HK-2 (cell line): ENCODE data around the gene TRHDE.

Source experiments
- DNase-seq: peaks from one replicate; pipeline ENCODE4 v3.0.0-alpha.2; 2018; ENCODE audit not compliant: unreplicated experiment

Gene TRHDE

GRCh38 chr12:72272091-72272661 is at the start of gene TRHDE:
TRHDE (plus strand) TSS chr12:72272370; CDS start chr12:72272644, 274 bp downstream.
- peak; percentile 57 for DNase-seq

- DNase-seq = no peak
Observed at GRCh38 chr12:72226510-72226909, 45.7 kb upstream of the TRHDE start.

GRCh38 chr12:72228424-72228823 is 43.7 kb upstream of the TRHDE start:
- DNase-seq = no peak

- DNase-seq = no peak
Observed at GRCh38 chr12:72230589-72230988, 41.6 kb upstream of the TRHDE start.

- DNase-seq = no peak
Observed at GRCh38 chr12:72234886-72235285, 37.3 kb upstream of the TRHDE start.

- no peak for DNase-seq
Observed at GRCh38 chr12:72236071-72236705, 36.0 kb upstream of the TRHDE start.

GRCh38 chr12:72241552-72241951 is 30.6 kb upstream of the TRHDE start:
- no peak for DNase-seq

GRCh38 chr12:72242946-72243345 is 29.2 kb upstream of the TRHDE start:
- no peak for DNase-seq

GRCh38 chr12:72246370-72246769 is 25.8 kb upstream of the TRHDE start:
- no peak for DNase-seq

- DNase-seq = no peak
Observed at GRCh38 chr12:72250346-72250745, 21.8 kb upstream of the TRHDE start.

GRCh38 chr12:72256725-72257124 is 15.4 kb upstream of the TRHDE start:
- no peak for DNase-seq

- DNase-seq = no peak
Observed at GRCh38 chr12:72261885-72262284, 10.3 kb upstream of the TRHDE start.

GRCh38 chr12:72264548-72265175 is 7.5 kb upstream of the TRHDE start:
- no peak for DNase-seq

GRCh38 chr12:72267974-72268373 is 4.2 kb upstream of the TRHDE start:
- no peak for DNase-seq

GRCh38 chr12:72268386-72268785 is 3.8 kb upstream of the TRHDE start:
- DNase-seq = no peak

GRCh38 chr12:72269491-72269890 is 2.7 kb upstream of the TRHDE start:
- no peak for DNase-seq

GRCh38 chr12:72270246-72270645 is 1.9 kb upstream of the TRHDE start:
- DNase-seq = no peak

GRCh38 chr12:72270961-72271360 is 1.2 kb upstream of the TRHDE start:
- DNase-seq = no peak

GRCh38 chr12:72271451-72272090 is 599 bp upstream of the TRHDE start:
- no peak for DNase-seq

GRCh38 chr12:72272731-72273498 is 745 bp downstream of the TRHDE start:
- peak; percentile 21 for DNase-seq

- DNase-seq = no peak
Observed at GRCh38 chr12:72273499-72273837, 1.3 kb downstream of the TRHDE start.

- DNase-seq = no peak
Observed at GRCh38 chr12:72273851-72274351, 1.7 kb downstream of the TRHDE start.
